Panc1 (cell line): ENCODE data around the gene CADM1.

ENCODE experiments used
- TCF7L2 ChIP-seq: IDR thresholded peaks from 2 replicates; pipeline ENCODE4 v1.6.1; 2011; ENCODE audit warnings: mild to moderate bottlenecking, low read depth, low read length, inconsistent platforms
- TF ChIP-seq, protein P1 (sequence below): fragments of 450-650 bp; IDR thresholded peaks from 2 replicates; pipeline ENCODE4 v1.5.1; 2017; ENCODE audit warnings: mild to moderate bottlenecking

DNA sequence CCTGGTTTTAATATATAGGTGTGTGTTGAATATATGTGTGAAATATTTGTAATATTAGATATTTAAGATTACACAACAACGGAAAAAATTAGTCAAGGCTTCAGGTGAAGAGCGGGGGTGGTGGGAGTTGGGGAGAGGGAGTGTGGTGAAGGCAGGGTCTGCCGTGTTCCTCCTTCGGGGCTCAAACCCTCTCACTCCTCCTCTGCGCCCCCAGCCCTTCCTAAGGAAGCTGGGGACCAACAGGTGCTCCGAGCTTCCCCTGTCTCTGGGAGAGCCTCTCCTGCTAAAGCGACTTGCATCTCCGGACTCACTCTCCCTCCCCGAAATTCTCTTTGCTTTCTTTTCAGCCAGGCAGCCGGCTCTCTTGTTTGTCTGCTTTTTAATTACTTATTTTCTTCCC, 960 bp upstream of the CADM1 start:
- TF ChIP-seq, protein P1, sequence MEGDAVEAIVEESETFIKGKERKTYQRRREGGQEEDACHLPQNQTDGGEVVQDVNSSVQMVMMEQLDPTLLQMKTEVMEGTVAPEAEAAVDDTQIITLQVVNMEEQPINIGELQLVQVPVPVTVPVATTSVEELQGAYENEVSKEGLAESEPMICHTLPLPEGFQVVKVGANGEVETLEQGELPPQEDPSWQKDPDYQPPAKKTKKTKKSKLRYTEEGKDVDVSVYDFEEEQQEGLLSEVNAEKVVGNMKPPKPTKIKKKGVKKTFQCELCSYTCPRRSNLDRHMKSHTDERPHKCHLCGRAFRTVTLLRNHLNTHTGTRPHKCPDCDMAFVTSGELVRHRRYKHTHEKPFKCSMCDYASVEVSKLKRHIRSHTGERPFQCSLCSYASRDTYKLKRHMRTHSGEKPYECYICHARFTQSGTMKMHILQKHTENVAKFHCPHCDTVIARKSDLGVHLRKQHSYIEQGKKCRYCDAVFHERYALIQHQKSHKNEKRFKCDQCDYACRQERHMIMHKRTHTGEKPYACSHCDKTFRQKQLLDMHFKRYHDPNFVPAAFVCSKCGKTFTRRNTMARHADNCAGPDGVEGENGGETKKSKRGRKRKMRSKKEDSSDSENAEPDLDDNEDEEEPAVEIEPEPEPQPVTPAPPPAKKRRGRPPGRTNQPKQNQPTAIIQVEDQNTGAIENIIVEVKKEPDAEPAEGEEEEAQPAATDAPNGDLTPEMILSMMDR: no peak
- no peak for TF ChIP-seq TCF7L2
